Measurements from ENCODE around the gene MATK. TPM values are rescaled to one million over a fixed set of nuclear protein-coding genes. Genes with fewer than 3 reads are reported as not detected.
"Not testable (repeated sequence)": the region's sequence is repeated elsewhere in the genome, so short reads cannot be mapped to it uniquely, and the experiment has no call there.

Gene MATK
- total RNA-seq, 1 donor, result 160 TPM

- DNase-seq (ENCODE audit: low read depth in 2 of 3, low spot score in 2 of 3), result not testable (repeated sequence)
Observed at GRCh38 chr19:3757705-3758104, 28.5 kb downstream of the MATK start.

- no peak for DNase-seq (ENCODE audit: low read depth in 2 of 3, low spot score in 2 of 3)
Observed at GRCh38 chr19:3753631-3754410, 32.4 kb downstream of the MATK start.

- no peak for DNase-seq (ENCODE audit: low read depth in 2 of 3, low spot score in 2 of 3)
Observed at GRCh38 chr19:3752492-3752891, 33.7 kb downstream of the MATK start.

- DNase-seq (ENCODE audit: low read depth in 2 of 3, low spot score in 2 of 3), result no peak
Observed at GRCh38 chr19:3751236-3751635, 34.9 kb downstream of the MATK start.

GRCh38 chr19:3750211-3750610 lies 36.0 kb downstream of the MATK start:
- no peak for DNase-seq (ENCODE audit: low read depth in 2 of 3, low spot score in 2 of 3)

GRCh38 chr19:3748965-3749364 lies 37.2 kb downstream of the MATK start:
- no peak for DNase-seq (ENCODE audit: low read depth in 2 of 3, low spot score in 2 of 3)

- no peak for DNase-seq (ENCODE audit: low read depth in 2 of 3, low spot score in 2 of 3)
Observed at GRCh38 chr19:3746371-3747056, 39.7 kb downstream of the MATK start.

GRCh38 chr19:3745363-3746045 lies 40.7 kb downstream of the MATK start:
- no peak for DNase-seq (ENCODE audit: low read depth in 2 of 3, low spot score in 2 of 3)

- peak in 1 of 3 donors; percentile 15 for DNase-seq (ENCODE audit: low read depth in 2 of 3, low spot score in 2 of 3)
Observed at GRCh38 chr19:3743486-3743885, 42.7 kb downstream of the MATK start.

GRCh38 chr19:3740431-3740830 lies 45.8 kb downstream of the MATK start:
- no peak for DNase-seq (ENCODE audit: low read depth in 2 of 3, low spot score in 2 of 3)

GRCh38 chr19:3738477-3739220 lies 47.5 kb downstream of the MATK start:
- DNase-seq (ENCODE audit: low read depth in 2 of 3, low spot score in 2 of 3), result no peak

- DNase-seq (ENCODE audit: low read depth in 2 of 3, low spot score in 2 of 3), result no peak
Observed at GRCh38 chr19:3737487-3738205, 48.5 kb downstream of the MATK start.

- DNase-seq (ENCODE audit: low read depth in 2 of 3, low spot score in 2 of 3), result no peak
Observed at GRCh38 chr19:3736106-3736724, 50.0 kb downstream of the MATK start.

GRCh38 chr19:3734310-3734600 lies 51.9 kb downstream of the MATK start:
- DNase-seq (ENCODE audit: low read depth in 2 of 3, low spot score in 2 of 3), result no peak

GRCh38 chr19:3733549-3734309 lies 52.5 kb downstream of the MATK start:
- DNase-seq (ENCODE audit: low read depth in 2 of 3, low spot score in 2 of 3), result no peak

GRCh38 chr19:3732108-3732507 lies 54.1 kb downstream of the MATK start:
- DNase-seq (ENCODE audit: low read depth in 2 of 3, low spot score in 2 of 3), result no peak

- no peak for DNase-seq (ENCODE audit: low read depth in 2 of 3, low spot score in 2 of 3)
Observed at GRCh38 chr19:3730457-3730958, 55.7 kb downstream of the MATK start.

Data from hematopoietic multipotent progenitor cell (in vitro differentiated cells).